ENCODE data around the gene TRIM71.
"Not testable (repeated sequence)": the region's sequence is repeated elsewhere in the genome, so short reads cannot be mapped to it uniquely, and the experiment has no call there.

The TRIM71 gene

DNA sequence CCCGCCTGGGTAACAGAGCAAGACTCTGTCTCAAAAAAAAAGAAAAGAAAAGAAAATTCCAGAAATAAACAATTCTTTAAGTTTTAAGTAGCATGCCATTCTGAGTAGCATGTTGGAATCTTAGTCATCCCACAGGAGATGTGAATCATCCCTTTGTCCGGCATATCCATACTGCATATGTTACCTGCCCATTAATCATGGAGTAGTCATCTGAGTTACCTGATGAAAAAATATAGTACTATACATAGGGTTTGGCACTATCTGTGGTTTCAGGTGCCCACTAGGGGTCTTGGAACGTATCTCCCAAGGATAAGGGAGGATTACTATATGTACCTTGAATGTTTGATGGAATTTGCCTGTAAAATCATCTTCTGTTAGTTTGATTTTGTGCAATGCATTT is 127.3 kb downstream of the TRIM71 start:
- Histone ChIP-seq H3K4me1 (ENCODE audit: control insufficient read depth, insufficient read depth, low read length) (no peaks in the 10 kb centered on the region), H3K9me3 (ENCODE audit: control insufficient read depth, insufficient read depth, low read depth, low read length) (no peaks in the 10 kb centered on the region), H3K27ac (ENCODE audit: extremely low read depth, low read depth, low read length) (no peak overlapping the region), H3K36me3 (ENCODE audit: control insufficient read depth in 2 of 2, insufficient read depth in 1 of 2, low read length in 2 of 2) (no peaks in the 10 kb centered on the region), H3K4me3 (ENCODE audit: low read depth, low read length) (no peak overlapping the region)
- CTCF ChIA-PET, result interaction anchor here (5.4 kb wide), 1 partner anchor 129 kb away, joined by 60 read pairs; no protein-coding TSS in a partner anchor
- POLR2A ChIA-PET, result no interaction called here
- TF ChIP-seq ZNF510 (tag by site-specific recombination; IDR thresholded peaks at IDR 0.05; ENCODE audit: insufficient replicate concordance), result no peak
- no peak for TF ChIP-seq ZNF621 (tag by site-specific recombination; IDR thresholded peaks at IDR 0.05)
- TF ChIP-seq ZNF785 (tag by site-specific recombination; IDR thresholded peaks at IDR 0.05), result no peak
- no peak for TF ChIP-seq FEZF1 (tag by site-specific recombination; IDR thresholded peaks at IDR 0.05)
- TF ChIP-seq, protein P1, sequence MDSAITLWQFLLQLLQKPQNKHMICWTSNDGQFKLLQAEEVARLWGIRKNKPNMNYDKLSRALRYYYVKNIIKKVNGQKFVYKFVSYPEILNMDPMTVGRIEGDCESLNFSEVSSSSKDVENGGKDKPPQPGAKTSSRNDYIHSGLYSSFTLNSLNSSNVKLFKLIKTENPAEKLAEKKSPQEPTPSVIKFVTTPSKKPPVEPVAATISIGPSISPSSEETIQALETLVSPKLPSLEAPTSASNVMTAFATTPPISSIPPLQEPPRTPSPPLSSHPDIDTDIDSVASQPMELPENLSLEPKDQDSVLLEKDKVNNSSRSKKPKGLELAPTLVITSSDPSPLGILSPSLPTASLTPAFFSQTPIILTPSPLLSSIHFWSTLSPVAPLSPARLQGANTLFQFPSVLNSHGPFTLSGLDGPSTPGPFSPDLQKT (IDR thresholded peaks at IDR 0.05; ENCODE audit: borderline replicate concordance, low read depth, low read length), result no peak
- TF ChIP-seq SP7 (tag by site-specific recombination; IDR thresholded peaks at IDR 0.05), result no peak
- TF ChIP-seq, protein P2, sequence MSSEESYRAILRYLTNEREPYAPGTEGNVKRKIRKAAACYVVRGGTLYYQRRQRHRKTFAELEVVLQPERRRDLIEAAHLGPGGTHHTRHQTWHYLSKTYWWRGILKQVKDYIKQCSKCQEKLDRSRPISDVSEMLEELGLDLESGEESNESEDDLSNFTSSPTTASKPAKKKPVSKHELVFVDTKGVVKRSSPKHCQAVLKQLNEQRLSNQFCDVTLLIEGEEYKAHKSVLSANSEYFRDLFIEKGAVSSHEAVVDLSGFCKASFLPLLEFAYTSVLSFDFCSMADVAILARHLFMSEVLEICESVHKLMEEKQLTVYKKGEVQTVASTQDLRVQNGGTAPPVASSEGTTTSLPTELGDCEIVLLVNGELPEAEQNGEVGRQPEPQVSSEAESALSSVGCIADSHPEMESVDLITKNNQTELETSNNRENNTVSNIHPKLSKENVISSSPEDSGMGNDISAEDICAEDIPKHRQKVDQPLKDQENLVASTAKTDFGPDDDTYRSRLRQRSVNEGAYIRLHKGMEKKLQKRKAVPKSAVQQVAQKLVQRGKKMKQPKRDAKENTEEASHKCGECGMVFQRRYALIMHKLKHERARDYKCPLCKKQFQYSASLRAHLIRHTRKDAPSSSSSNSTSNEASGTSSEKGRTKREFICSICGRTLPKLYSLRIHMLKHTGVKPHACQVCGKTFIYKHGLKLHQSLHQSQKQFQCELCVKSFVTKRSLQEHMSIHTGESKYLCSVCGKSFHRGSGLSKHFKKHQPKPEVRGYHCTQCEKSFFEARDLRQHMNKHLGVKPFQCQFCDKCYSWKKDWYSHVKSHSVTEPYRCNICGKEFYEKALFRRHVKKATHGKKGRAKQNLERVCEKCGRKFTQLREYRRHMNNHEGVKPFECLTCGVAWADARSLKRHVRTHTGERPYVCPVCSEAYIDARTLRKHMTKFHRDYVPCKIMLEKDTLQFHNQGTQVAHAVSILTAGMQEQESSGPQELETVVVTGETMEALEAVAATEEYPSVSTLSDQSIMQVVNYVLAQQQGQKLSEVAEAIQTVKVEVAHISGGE (tag by site-specific recombination; conservative IDR thresholded peaks at IDR 0.05; ENCODE audit: low read depth), result no peak
- TF ChIP-seq, protein P3, sequence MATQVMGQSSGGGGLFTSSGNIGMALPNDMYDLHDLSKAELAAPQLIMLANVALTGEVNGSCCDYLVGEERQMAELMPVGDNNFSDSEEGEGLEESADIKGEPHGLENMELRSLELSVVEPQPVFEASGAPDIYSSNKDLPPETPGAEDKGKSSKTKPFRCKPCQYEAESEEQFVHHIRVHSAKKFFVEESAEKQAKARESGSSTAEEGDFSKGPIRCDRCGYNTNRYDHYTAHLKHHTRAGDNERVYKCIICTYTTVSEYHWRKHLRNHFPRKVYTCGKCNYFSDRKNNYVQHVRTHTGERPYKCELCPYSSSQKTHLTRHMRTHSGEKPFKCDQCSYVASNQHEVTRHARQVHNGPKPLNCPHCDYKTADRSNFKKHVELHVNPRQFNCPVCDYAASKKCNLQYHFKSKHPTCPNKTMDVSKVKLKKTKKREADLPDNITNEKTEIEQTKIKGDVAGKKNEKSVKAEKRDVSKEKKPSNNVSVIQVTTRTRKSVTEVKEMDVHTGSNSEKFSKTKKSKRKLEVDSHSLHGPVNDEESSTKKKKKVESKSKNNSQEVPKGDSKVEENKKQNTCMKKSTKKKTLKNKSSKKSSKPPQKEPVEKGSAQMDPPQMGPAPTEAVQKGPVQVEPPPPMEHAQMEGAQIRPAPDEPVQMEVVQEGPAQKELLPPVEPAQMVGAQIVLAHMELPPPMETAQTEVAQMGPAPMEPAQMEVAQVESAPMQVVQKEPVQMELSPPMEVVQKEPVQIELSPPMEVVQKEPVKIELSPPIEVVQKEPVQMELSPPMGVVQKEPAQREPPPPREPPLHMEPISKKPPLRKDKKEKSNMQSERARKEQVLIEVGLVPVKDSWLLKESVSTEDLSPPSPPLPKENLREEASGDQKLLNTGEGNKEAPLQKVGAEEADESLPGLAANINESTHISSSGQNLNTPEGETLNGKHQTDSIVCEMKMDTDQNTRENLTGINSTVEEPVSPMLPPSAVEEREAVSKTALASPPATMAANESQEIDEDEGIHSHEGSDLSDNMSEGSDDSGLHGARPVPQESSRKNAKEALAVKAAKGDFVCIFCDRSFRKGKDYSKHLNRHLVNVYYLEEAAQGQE (tag by site-specific recombination; IDR thresholded peaks at IDR 0.05), result no peak
- TF ChIP-seq ZNF624 (tag by site-specific recombination; IDR thresholded peaks at IDR 0.05), result no peak
- TF ChIP-seq, protein P4, sequence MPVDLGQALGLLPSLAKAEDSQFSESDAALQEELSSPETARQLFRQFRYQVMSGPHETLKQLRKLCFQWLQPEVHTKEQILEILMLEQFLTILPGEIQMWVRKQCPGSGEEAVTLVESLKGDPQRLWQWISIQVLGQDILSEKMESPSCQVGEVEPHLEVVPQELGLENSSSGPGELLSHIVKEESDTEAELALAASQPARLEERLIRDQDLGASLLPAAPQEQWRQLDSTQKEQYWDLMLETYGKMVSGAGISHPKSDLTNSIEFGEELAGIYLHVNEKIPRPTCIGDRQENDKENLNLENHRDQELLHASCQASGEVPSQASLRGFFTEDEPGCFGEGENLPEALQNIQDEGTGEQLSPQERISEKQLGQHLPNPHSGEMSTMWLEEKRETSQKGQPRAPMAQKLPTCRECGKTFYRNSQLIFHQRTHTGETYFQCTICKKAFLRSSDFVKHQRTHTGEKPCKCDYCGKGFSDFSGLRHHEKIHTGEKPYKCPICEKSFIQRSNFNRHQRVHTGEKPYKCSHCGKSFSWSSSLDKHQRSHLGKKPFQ (tag by site-specific recombination; IDR thresholded peaks at IDR 0.05), result no peak
- no peak for TF ChIP-seq KLF8 (tag by site-specific recombination; IDR thresholded peaks at IDR 0.05)
- no peak for TF ChIP-seq ZNF341 (tag by site-specific recombination; IDR thresholded peaks at IDR 0.05; ENCODE audit: low read depth)
- TF ChIP-seq ZNF776 (tag by site-specific recombination; IDR thresholded peaks at IDR 0.05; ENCODE audit: borderline replicate concordance), result no peak
- no peak for TF ChIP-seq ZNF596 (tag by site-specific recombination; IDR thresholded peaks at IDR 0.05)
- TF ChIP-seq ZNF571 (tag by site-specific recombination; IDR thresholded peaks at IDR 0.05), result no peak

DNA sequence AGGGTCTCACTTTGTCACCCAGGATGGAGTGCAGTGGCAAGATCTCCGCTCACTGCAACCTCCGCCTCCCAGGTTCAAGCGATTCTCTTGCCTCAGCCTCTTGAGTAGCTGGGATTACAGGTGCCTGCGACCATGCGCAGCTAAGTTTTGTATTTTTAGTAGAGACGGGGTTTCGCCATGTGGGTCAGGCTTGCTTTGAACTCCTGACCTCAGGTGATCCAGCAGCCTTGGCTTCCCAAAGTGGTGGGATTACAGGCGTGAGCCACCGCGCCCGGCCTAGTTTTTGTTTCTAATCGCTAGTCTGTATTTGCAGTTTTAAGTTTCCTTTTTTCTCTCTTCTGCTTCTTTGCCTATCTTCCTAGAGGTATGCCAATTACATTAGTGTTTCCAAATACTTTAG is 127.8 kb downstream of the TRIM71 start:
- POLR2A ChIA-PET; H3K4me3 ChIP-seq (ENCODE audit: low read depth, low read length); H3K9me3 ChIP-seq (ENCODE audit: control insufficient read depth, insufficient read depth, low read depth, low read length); H3K4me1 ChIP-seq (ENCODE audit: control insufficient read depth, insufficient read depth, low read length); H3K36me3 ChIP-seq (ENCODE audit: control insufficient read depth in 2 of 2, insufficient read depth in 1 of 2, low read length in 2 of 2); H3K27ac ChIP-seq (ENCODE audit: extremely low read depth, low read depth, low read length): not testable (repeated sequence)
- CTCF ChIA-PET, result interaction anchor here (0.6 to 5.4 kb wide), 2 partner anchors 11 to 129 kb away, joined by 3 to 60 read pairs; no protein-coding TSS in a partner anchor
